OCI-LY3 (cell line): Measurements from ENCODE around the gene COL1A2.

ENCODE experiments used
- CTCF ChIP-seq: fragments of 200-600, 300-600 bp; sonication (generic); IDR thresholded peaks from 2 replicates; pipeline ENCODE4 v1.5.1; 2014; ENCODE audit warnings: antibody characterized with exemption, low read length, low read depth
- EZH2phosphoT487 ChIP-seq: fragments of 200-600 bp; shearing (Covaris generic); IDR thresholded peaks from 2 replicates; pipeline ENCODE4 v1.6.1; 2018; ENCODE audit warnings: antibody characterized with exemption, mixed run types, low read depth

GRCh38 chr7:94423863-94424735 is 29.4 kb downstream of the COL1A2 start:
- no peak for TF ChIP-seq CTCF
- TF ChIP-seq EZH2phosphoT487: no peak
